Iris pigment epithelial cell (primary cell): ENCODE measurements around the gene KCNK3.
"Not testable (repeated sequence)": the region's sequence is repeated elsewhere in the genome, so short reads cannot be mapped to it uniquely, and the experiment has no call there.

Experiments
- DNase-seq: peaks from one replicate; pipeline ENCODE4 v3.0.0-alpha.2; 2011; ENCODE audit warnings: low read depth

KCNK3 gene

DNA sequence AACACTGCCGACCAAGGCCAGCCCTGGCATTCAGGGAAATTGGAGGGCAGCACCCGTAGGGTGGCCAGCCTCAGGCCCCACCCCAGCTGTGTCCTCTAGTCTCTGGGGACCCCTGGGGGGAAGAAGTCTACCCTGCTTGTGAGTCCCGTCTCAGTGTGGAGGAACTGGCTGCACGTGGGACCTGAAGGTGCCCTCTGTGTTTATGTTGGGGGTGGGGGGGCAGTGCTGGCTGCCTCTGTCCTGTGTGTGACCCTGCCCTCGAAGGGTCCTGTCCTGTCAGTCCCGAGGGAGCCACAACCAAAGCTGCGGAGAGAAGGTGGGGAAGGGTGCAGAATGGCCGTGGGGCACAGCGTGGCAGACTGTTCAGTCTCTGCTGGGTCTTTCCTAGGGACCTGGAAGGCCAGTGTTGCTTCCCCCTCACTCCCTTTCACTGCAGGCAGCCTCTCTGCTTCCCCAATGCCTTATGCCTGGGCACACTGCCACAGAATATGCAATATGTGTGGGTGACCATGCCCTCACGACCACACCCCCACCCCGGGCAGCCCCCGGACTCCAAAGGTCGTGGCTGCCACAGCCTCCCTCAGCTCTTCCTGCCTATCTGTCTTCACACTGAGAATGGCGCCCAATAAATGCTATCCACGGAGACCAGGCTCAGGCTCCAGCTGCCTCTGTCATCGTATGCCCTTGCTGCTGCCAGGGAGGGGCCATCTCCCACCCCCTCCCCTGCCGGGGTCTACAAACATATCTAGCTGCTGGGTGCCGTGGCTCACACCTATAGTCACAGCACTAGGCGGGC lies 38.2 kb downstream of the KCNK3 start:
- no peak for DNase-seq

DNA sequence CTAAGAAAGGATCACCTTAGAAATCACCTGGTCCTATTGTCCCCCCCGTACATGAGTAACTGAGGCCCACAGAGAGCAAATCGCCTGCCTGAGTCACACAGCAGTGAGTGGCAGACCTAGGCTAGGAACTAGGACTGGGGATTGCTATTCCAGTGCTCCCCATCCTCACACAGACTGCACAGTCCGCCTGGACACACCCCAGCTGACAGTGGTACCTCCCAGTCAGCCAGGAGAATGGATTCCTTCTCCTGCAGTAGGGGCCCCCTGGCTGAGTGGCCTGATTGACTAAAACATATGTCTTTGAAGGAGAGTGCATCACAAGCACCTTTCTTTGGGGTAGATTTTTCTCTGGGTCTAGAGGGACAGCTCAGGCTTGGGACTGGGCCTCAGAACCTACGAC lies 39.2 kb downstream of the KCNK3 start:
- DNase-seq = no peak

DNA sequence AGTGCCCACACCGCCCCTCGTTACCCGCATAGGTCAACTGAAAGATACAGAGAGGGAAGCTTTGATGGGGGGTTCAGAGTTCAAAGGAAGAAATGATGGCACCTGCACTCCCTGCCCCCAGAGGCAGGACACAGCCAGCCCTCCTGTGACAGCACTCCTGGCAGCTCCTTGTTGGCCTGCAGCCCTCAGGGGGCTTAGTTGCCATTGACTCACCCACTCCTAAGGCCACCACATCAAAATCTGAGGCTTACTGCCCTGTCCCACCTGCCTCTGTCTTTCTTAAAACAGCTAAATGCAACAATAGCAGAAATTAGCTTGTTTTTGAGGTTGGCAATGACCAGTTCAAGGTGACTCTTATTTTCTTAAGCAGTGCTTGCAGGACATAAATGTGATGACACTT lies 39.9 kb downstream of the KCNK3 start:
- no peak for DNase-seq

DNA sequence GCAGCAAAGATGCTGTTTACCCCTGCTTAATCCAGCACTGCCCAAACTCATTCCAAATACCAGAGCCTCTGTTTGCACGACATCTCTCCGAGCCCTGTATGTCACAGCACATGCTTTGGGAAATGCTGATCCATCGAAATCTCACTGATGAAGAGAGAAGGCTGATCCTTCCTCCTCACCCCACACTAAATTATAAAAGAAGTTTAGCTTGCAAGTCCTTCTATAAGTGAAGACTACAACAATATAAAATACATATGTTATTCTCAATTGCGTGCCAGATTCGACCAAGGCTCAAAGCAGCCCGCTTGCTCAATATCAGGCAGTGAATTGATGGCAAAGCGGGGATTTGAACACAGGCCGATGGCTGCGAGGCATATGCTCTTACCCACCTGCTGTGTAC lies 40.9 kb downstream of the KCNK3 start:
- DNase-seq = no peak

DNA sequence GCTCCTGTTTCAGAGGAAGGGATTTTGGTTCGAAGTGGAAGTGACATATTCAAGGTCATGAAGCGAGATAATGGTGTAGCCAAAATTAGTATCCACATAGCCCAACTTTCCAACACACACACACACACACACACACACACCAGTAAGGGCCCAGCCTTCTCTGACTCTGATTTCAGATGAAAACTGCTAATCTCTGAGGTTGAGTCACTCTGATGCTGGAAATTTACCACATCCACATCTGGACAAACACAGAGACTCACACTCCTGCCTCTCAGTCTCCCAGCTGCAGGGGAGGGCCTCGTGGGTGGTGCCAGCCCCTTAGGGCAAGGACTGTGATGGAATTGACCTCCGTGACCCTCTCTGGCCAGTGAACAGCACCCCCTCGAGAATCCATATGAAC lies 42.6 kb downstream of the KCNK3 start:
- DNase-seq = peak; percentile 94

DNA sequence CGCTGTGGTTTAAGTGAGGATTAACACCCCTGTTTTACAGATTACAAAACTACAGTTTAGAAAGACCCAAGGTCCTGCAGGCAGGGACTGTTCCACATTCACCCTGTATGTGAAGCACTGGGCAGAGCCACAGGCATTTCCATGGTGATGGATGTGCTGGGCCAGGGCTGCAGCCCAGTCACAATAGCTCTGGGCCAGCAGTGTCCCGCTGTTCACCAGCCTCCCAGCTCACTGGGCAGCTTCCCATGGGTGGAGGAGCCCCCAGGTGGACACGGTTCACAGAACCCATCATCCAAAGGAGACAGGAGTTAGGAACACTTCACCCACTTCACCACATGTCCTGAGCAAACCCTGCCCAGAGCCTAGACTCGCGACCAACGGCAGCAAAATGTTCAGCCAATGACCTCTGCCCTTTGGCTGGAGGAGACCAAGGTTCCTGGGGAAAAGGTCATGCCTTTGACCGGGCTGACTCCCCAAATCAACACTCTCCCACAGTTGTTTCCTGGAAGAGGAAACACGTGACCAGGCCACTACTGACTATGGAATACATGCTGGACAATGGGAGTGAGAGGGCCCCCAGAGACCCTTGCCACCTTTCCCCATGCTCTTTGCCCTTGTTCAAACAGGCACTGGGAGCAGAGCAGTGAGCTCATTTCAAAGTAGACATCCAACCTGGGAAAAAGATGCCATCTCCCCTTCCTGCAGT lies 43.5 kb downstream of the KCNK3 start:
- DNase-seq = no peak

DNA sequence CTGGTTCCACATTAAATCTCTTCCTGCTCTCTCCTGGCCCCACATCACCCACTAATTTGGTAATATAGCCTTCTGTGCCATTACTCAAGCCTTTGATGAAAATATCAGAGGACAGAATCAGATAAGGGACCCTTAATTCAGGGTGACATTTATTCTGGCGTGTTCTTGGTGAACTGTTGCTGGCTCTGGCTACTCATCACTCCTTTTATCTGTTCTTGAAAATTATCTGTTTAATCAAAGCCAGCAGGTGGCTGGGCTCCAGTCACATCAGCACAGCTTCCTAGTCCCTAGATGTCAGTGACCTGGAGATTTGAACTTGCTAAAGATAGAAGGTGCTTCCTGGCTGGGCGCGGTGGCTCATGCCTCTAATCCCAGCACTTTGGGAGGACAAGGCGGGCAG lies 44.7 kb downstream of the KCNK3 start:
- no peak for DNase-seq

DNA sequence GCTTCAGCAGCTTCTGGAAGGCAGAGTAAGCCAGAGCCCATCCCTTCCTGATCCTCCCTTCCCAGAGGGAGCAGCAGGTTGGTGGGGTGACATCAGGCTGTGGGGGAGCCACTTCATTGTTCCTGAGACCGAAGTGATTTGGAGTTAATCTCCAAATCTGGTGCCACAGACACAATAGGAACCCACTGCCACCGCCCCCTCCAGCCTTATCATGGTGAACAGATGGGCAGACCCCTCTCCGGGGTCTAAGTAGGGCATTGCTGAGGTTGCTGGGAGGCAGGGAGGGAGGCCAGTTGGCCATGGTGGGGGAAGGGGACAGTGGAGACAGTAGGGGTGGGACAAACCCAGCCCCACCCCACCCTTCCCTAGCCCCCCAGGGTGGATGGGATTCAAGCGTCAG lies 46.0 kb downstream of the KCNK3 start:
- DNase-seq = no peak

DNA sequence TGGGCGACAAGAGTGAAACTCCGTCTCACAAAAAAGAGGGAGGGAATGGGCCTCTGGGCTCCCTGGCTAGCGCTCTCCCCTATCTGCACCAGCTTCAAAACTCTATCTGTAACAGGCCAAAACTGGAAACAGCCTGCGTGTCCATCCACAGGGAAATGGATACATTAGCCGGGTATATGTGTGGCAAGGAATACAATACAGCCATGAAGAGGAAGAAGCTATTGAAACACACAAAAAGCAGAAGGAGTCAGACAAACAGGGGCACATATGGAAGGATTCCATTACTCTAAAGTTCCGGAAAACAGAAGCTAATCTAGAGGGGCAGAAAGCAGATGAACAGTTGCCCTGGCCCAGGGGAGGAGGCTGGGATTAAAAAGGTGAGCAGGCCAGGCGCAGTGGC lies 47.0 kb downstream of the KCNK3 start:
- no peak for DNase-seq

DNA sequence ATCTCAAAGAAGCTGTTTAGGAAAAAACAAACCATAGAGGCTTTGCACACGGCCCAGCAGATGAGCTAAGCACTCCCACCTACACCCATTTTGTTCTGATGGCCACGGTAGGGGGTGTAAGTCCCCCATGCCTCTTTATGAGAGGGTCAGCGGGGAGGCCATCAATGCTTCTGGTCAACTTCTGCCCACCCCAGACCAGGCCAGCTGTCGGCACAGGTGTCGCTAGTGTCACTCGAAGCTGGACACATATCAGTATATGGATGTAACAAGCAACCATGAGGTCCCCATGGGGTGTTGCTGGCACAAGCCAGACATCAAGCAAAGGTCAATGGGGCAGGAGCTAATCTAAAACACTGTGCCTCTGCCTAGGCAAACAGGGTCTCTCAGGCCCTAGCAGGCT lies 47.8 kb downstream of the KCNK3 start:
- DNase-seq = no peak

DNA sequence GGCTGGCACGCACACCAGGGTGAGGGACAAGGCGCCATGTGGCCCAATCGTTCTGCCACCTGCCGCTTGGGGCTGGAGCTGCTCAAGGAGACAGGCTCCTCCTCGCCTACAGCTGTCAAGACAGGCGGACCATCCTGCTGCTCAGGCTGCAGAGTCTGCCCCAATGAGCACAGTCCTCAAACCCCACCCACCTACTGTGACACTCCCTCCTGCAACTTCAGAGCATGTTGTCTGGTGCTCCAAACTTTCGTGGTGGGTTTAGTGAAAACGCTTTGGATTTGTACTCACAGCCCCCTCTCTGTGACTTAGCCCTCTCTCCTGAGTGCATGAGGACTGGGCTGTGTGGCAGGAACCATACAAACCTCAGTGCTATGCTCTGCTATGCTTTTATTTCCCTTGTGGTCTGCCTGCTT lies 48.4 kb downstream of the KCNK3 start:
- peak; percentile 56 for DNase-seq

DNA sequence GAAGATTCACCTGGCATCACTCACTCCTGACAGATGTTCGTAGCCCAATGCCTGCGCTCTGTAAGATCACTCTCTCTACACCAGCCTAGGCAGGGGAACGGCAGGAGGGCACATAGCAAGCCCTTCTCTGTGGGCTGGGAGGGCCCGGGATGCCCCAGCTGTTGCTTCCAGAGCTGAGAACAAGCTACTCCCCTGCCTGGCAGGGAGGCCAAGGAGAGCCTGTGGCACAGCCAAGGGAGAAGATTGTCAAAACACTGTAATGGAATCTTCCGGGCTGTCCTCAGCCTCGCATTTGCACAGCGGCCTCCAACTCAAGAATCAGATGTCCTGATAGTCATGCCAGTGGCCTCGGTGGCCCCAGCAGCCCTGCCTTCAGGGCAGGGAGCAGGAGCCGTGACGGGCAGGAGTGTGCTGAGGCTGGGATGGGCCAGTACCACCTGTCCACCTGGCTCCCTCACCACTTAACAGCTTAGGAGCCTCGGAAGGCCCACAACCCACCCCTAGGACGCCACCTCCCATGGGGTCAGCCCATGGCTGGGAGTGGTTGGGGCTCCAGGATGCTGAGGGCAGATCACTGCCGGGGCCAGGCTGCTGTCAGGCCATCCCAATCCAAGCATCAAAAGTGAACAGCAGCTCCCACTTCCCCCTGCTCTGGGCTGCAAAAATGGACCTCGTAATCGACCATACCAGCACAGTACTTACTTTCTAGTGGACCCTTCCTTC lies 49.7 kb downstream of the KCNK3 start:
- no peak for DNase-seq

DNA sequence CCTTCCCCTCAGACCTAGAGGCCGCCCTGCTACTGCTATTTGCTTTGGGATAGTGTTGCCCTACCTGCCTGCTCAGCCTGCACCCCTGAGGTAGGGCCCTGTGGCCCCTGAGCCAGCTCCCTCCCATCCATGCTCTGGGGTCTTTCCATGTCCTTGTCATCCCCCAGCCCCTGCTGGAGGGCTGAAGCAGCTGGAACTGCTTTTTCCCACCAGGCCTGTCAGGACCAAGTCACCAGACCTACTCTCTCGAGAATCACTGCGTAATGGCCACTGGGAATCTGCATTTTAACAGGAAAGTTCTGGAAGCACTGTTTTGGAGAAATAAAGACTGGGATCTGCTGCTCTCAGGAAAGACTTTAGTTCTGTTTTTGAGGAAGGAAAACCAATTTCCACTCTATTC lies 51.3 kb downstream of the KCNK3 start:
- no peak for DNase-seq

DNA sequence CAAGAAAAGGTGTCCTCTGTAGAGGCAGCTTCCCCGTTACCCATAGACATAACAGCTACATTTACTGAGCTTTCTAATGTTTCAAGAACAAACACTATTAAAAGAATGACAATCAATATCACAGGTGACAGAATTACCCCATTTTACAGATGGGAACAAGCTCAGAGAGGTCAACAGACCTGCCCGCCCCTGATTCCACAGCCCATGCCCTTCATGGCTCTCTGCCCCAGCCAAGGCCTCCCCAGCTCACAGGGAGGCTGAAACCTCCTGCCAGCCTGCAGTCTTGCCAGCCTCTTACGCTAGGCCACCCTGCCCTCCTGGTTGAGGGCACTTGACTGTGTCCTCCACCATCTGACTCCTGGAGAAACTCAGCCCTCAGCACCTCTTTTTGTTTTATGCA lies 52.4 kb downstream of the KCNK3 start:
- DNase-seq = no peak

DNA sequence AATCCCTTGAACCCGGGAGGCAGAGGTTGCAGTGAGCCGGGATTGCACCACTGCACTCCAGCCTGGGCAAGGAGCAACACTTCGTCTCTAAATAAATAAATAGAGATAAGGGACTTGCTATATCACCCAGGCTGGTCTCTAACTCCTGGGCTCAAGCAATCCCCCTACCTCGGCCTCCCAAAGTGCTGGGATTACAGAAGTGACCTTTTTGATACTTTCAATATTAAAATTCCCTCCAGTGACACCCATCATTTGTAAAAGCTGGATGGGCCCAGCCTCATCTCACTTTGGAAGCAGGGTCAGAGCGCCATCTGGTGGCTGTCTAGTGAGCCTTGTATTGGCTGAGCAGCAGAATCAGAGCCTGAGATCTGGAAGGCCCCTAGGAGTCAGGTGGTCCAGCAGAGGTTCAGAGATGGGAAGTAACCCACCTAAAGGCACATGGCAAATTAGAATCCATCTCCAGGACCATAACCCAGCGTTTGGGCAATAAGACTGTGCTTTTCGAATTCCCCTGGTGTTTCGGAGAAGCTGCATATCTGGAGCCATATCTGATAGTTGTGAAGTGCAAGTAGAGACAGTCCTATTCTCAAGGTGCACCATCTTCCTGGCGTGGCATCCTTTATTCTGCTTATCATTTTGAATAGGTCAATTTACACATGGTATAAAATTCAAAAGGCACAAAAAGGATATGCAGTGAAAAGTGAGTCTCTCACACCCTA lies 53.2 kb downstream of the KCNK3 start:
- peak; percentile 76 for DNase-seq

DNA sequence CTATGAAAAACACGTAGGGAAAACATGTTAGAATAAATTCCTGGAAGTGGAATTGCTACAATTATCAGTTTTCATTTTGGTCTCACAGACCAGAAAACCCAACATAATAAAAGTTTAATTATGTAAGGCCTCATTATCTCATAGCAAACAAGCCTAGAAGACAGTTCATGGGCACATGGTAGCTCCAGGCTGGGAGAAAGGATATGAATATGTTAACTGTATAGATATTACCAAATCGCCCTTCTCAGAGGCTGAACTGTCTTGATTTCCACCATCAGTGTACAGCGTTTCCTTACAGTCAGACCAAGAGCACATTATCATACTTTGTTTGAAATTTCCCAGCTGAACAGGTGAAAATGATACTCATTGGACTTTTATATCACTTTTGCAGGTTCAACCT lies 54.4 kb downstream of the KCNK3 start:
- no peak for DNase-seq

DNA sequence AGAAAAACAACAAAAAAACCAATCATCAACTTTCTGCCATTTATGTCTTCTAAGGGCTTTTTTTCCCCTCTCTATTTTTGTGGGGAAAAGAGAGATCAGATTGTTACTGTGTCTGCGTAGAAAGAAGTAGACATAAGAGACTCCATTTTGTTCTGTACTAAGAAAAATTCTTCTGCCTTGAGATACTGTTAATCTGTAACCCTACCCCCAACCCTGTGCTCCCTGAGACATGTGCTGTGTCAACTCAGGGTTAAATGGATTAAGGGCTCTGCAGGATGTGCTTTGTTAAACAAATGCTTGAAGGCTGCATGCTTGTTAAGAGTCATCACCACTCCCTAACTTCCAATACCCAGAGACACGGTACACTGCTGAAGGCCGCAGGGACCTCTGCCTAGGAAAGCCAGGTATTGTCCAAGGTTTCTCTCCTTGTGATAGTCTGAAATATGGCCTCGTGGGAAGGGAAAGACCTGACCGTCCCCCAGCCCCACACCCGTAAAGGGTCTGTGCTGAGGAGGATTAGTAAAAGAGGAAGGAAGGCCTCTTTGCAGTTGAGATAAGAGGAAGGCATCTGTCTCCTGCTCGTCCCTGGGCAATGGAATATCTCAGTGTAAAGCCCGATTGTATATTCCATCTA lies 57.4 kb downstream of the KCNK3 start:
- DNase-seq = peak; percentile 69

DNA sequence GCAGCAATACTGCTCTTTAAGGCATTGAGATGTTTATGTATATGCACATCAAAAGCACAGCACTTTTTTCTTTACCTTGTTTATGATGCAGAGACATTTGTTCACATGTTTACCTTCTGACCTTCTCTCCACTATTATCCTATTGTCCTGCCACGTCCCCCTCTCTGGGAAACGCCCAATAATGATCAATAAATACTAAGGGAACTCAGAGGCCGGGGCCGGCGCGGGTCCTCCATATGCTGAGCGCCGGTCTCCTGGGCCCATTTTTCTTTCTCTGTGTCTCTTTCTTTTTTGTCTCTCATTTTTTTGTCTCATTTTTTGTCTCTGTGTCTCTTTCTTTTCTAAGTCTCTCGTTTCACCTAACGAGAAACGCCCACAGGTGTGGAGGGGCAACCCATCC lies 57.9 kb downstream of the KCNK3 start:
- DNase-seq = not testable (repeated sequence)

DNA sequence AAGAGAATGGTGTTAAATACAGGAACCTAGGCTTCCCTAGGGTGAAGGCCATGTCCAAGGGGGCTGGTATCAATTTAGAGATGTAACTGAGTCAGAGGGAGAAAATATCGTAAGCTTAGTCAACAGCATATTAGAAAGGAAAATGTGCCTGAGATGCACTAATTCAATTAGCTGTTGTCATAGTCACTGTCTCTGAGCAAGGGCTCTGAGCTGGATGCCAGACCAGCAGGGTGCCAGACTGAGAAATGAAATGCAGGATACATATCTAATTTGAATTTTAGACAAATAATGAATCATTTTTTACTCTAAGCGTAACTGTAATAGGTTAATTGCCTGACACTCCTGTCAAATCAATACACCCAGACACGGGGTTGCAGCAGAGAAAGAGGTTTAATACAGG lies 60.1 kb downstream of the KCNK3 start:
- DNase-seq = no peak

DNA sequence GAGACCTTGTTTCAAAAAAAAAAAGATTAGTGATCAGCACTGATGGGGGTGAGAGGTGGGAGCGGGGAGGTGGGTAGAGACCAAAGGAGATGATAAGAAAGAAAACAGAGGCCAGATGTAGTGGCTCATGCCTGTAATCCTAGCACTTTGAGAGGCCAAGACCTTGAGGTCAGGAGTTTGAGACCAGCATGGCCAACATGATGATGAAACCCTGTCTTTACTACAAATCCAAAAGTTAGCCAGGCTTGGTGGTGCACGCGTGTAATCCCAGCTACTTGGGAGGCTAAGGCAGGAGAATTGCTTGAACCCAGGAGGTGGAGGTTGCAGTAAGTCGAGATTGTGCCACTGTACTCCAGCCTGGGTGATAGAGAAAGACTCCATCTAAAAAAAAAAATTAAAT lies 62.0 kb downstream of the KCNK3 start:
- DNase-seq = no peak

DNA sequence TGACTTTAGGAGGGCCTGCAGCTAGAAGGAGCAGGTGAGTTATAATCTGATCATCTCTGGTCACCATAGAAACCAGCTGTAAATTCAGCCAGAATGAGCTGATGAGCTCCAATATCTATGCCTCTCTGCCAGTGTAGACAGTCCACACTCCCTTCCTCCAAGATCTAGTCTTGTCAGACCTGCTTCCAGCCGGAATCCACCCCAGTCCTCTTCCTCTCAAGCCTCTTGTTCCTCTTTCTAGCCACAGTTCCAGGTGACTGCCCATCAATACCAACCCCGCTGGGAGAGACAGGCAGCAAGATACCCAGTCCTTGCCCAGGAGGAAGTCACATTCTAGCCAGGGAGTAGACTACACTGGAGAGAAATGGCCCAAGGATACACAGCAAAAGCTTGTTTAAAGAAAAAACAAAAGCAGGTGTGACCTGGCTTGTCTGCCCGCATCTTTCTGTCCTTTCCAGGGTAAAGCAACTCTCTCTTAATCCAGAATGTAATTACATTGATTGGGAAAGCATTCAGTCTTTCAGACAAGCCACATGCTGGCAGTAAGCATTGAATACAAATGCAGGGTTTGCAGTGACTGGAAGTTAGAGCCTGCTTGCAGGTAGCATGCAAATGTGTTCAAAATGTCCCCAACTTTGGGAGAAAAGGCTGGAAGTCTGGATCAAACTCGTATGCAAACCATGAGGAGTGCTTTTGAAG lies 62.6 kb downstream of the KCNK3 start:
- no peak for DNase-seq
